NCI-H2171 (cell line): ENCODE data around the gene GPX4.

Source experiments
- DNase-seq: peaks from one replicate; lab custom pipeline; 2025; lab: John Stamatoyannopoulos, UW

Gene GPX4

DNA sequence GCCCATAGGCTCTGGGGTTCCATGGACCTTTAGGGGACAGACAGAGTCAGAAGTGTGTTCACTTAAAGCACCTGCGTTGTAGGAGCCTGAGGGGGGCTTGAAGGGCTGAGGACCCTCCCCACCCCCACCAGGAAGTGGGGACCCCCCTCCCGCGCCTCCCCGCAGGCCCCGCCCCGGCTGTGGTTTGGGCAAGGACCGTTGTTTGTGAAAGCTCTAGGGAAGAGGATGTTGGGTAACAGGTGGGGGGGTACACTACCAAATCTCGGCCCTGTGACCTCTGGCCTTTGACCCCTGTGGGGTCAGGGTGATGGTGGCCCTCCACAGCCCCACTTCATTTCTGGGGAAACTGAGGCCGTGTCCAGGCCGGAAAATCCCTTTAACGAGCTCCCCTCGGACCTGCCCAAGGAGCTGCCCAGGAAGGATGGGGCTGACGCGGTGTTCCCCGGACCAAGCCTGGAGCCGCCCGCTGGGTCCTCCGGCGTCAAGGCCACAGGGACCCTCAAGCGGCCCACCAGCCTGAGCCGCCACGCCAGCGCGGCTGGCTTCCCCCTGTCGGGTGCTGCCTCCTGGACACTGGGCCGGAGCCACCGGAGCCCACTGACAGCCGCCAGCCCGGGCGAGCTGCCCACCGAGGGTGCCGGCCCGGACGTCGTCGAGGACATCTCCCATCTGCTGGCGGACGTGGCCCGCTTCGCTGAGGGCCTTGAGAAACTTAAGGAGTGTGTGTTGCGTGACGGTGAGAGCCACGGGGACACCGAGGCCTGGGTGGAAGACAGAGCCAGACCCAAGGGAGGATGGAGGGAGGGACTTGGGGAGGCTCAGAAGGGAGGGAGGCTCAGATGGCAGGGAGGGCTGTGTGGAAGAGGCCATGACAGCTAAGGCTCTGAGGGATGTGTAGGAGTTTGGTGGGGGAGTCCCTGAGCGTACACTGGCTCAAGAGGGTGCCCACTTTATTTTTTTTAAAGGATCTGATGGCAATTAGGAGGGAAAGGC is 35.5 kb upstream of the GPX4 start:
- no peak for DNase-seq

DNA sequence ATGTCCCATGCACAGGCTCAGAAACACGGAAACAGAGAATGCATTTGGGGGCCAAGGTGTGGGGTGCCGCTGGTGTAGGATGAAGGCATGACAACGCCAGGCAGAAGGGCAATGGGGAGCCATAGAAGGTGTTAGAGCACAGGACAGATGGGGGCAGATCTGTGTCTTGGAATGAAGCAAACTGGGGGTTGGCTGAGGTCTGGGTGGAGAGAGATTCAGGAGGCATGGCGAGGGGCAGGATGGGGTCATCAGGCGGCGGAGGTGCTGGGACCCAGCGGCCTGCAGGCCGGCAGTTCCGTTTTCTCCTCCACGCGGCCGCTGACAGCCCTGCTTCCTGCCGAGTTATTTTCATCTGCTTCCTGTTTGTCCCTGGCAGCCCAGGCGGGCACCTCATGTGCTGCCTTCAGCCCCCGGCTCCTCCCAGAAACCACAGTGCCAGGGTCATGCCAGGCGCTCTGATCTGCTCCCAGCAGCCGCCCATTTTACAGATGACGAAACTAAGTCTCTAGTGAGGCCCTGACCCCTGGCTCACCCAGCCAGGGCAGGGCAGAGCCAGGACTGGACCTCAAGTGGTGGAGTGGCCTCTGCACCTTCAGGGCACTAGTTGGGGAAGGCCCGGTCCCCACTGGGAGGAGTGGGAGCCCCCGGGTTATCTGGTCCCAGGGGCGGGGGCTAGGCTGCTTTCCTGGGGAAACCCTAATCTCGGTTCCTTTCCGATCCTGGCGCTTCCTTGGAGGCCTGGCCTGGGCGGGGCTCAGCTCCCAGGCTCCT is 34.6 kb upstream of the GPX4 start:
- DNase-seq: no peak

DNA sequence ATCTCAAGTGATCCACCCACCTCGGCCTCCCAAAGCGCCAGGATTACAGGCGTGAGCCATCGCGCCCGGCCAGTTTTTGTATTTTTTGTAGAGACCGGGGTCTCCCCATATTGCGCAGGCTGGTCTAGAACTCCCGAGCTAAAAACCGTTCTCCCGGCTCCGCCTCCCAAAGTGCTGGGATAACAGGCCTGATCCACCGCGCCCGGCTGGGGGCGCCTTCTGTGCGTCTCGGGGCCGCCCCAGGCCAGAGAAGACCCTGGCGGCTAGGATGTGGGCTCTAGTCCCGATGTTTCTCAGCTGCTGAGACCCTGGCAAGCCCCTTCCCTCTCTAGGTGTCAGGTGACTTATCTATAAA is 33.2 kb upstream of the GPX4 start:
- no peak for DNase-seq

DNA sequence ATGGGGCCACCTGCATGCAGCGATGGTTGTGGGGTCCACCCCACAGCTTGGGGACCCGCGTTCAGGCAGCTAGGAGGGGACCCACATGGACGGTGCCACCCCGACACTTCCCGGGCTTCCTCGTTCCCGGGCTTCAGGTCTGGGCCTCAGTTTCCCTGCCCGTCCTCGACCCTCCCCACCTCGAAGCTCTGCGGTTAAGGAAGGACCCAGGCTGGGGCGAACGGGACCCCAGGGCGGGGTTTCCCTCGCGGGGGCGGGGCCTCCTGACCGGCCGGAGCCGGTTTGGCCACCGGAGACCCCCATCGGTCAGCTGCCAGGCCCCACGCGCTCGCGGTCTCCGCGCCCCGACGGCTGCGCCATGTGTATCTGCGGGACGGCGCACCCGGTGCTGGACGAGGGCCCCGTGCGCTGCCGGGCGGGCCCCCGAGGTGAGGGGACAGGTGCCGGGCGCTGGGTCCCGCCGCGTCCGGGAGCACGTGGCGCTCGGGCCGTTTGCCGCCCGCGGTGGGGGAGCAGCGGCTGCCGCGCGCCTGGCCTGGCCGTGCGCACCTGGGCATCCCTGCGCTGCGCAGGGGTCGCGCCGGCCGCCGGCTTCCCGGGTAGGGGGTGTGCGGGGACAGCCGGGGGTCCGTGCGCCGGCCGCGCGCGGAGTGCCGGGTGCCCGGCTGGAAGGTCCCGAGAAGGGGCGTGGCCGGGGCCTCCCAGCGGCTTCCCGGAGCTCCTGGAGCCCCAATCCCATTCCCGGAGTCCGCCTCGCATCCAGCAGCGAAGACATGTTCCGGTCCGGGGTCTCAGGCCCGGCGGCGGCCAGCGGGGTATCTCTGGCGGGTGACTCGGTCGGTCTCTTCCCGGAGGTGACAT is 32.6 kb upstream of the GPX4 start:
- DNase-seq: no peak

DNA sequence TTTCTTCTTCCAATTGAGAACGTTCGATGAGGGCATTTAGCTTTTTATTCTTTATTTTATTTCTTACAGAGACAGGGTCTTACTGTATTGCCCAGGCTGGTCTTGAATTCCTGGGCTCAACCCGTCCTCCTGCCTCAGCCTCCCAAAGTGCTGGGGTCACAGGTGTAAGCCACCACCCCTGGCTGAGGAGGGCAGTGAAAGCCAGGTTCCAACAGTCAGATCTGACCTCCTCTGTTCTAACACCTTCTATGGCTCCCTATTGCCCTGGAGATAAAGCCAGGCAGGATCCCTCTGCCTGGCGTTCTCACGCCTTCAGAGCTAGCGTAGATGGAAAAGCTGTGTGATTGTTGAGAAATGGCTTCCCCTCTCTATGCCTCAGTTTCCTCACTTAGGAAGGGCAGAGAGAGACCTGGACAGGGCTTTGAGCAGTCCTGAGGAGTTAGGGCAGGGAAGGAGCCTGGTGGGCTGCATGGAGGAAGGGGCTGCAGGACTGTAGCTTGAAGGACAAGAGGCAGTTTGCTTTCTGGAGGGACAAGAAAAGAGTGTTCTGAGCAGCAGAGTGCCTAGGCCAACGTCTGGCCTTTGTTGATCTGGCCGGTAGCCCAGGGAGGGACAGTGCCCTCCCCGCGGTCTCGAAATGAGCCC is 31.3 kb upstream of the GPX4 start:
- DNase-seq: no peak

DNA sequence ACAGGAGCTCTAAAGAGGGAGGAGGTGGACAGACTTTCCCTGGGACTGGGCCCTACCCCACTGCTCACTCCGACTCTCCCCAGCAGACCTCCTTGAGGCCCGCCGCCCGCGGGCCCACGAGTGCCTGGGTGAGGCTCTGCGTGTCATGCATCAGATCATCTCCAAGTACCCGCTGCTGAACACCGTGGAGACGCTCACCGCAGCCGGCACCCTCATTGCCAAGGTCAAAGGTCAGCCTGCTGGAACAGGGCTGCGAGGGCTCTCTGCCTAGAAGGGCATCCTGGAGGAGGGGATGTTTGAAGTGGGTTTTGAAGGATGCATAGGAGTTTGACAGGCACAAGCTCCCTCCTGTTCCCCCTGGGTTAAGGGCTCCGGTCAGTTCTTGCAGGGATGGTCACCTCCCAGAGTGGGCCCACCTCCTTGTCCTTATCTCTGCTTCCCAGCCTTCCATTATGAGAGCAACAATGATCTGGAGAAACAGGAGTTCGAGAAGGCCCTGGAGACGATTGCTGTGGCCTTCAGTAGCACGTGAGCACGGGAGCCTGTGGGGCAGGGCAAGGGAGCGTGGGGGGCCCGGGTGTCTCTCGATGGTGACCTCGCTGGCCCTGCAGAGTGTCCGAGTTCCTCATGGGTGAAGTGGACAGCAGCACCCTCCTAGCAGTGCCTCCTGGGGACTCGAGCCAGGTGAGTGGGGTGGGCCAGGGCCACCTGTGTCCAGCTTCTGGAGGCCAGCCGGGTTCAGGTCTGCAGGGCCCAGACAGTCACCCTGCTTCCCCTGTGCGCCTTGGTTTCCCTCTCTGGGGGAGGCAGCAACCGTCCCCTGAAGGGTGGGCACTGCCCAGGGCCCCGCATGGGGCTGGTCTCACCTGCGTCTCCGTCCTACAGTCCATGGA is 30.5 kb upstream of the GPX4 start:
- DNase-seq: no peak

DNA sequence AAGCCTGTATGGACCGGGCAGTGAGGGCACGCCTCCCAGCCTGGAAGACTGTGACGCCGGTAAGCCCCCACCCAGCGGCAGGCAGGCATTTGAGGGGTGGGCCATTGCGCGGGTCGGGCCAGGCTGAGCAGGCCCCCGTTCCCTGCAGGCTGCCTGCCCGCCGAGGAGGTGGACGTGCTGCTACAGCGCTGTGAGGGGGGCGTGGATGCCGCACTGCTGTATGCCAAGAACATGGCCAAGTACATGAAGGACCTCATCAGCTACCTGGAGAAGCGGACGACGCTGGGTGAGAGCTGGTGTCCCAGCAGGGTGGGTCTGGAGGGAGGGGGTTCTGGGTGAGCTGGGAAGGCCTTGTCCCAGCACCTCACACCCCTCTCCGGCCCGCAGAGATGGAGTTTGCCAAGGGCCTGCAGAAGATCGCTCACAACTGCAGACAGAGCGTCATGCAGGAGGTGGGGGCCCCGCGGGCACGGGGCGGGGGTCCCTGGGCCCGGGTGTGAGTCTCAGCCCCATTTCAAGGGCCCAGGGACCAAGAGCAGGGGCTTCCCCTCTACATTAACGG is 29.8 kb upstream of the GPX4 start:
- DNase-seq: no peak

DNA sequence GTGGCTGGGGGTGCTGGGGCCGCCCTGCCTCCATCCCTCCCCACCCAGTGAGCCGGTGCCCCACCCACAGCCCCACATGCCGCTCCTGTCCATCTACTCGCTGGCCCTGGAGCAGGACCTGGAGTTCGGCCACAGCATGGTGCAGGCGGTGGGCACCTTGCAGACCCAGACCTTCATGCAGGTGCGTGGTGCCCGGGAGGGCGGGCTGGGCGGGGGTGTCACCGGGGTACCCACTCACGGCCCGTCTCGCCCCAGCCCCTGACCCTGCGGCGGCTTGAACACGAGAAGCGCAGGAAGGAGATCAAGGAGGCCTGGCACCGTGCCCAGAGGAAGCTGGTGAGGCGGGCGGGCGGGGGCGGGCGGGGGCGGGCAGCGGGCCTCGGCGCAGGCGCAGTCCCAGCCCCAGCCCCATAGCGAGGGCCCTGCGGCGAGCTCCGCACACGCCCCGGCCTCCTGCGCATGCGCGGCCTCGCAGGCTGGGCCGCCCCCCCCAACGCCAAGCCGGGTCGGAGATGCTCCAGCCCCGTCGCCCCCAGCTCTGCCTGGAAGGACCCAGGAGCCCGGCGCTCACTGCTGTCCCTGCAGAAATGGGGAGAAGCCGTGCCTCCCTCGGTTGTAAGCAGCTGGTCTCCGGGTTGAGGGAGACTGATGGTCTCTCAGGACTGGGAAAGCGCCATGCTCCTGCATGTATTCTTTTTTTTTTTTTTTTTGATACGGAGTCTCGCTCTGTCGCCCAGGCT is 29.1 kb upstream of the GPX4 start:
- peak; percentile 92 for DNase-seq

DNA sequence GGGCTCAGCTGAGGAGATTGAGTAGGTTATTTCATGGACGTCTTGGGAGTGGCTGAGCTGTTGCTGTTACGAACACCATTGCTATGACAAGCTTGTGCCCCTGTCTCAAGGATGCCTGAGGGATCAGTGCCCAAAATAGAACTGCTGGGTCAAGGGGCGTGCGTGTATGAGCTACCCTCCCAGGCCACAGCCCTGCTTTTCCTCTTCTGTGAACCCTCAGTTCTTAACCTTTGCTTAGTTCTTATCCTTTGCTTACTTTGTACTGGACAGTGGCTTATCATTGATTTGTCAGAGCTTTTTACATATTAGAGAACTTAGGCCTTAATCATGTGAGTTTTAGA is 27.8 kb upstream of the GPX4 start:
- no peak for DNase-seq

DNA sequence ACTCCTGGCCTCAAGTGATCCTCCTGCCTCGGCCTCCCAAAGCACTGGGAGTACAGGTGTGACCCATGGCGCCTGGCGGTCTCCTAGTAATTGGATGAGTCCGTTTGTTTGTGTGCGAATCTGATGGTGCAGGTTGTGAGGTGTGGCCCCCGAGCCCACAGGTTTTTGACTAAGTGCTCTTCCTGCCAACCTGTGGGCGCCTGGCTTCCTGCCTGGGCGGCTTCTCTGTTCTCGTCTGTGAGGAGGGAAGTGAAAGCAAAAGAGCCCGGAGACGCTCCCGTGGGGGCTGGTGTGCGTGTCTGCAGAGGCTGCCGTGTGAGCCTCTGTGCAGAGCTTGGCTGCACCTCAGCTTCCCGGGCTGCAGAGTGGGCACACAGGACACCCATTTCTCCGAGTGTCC is 26.8 kb upstream of the GPX4 start:
- DNase-seq: no peak

DNA sequence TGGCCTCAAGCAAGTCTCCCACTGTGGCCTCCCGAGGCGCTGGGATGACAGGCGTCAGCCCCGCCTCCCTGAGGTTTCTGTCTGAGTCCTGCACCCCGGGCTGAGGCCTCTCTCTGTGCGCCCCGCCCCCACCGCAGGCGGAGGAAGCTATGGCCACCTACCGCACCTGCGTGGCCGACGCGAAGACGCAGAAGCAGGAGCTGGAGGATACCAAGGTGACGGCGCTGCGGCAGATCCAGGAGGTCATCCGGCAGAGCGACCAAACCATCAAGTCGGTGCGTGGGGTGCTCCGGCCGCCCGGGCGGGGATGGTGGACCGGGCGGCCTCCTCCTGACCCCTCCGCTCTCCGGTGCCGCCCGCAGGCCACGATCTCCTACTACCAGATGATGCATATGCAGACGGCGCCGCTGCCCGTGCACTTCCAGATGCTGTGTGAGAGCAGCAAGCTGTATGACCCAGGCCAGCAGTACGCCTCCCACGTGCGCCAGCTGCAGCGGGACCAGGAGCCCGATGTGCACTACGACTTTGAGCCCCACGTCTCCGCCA is 24.2 kb upstream of the GPX4 start:
- DNase-seq: no peak

DNA sequence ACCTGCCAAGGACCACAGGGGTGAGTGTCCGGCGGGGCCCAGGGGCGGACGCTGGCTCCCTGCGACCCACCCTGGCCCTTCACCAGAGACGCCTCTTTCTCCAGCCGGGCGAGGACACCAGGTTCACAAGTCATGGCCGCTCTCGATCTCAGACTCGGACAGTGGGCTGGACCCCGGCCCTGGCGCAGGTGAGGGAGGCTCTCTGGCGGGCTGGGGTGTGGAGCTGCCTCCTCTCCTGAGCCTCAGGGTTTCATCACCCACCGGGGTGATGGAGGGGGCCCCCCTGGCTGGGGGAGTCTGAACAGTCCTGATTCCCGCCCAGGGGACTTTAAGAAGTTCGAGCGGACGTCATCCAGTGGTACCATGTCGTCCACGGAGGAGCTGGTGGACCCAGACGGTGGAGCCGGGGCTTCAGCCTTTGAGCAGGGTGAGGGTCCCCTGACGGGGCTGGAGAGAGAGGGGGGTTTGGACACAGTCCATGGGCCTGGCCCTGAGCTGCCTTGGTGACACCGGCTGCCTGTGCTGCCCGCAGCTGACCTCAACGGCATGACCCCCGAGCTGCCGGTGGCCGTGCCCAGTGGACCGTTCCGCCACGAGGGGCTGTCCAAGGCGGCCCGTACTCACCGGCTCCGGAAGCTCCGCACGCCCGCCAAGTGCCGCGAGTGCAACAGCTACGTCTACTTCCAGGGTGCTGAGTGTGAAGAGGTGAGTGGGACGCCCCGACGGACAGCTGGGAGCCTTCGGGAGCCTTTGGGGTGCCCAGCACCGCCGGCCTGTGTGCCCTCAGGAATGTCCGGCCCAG is 23.2 kb upstream of the GPX4 start:
- DNase-seq: no peak

DNA sequence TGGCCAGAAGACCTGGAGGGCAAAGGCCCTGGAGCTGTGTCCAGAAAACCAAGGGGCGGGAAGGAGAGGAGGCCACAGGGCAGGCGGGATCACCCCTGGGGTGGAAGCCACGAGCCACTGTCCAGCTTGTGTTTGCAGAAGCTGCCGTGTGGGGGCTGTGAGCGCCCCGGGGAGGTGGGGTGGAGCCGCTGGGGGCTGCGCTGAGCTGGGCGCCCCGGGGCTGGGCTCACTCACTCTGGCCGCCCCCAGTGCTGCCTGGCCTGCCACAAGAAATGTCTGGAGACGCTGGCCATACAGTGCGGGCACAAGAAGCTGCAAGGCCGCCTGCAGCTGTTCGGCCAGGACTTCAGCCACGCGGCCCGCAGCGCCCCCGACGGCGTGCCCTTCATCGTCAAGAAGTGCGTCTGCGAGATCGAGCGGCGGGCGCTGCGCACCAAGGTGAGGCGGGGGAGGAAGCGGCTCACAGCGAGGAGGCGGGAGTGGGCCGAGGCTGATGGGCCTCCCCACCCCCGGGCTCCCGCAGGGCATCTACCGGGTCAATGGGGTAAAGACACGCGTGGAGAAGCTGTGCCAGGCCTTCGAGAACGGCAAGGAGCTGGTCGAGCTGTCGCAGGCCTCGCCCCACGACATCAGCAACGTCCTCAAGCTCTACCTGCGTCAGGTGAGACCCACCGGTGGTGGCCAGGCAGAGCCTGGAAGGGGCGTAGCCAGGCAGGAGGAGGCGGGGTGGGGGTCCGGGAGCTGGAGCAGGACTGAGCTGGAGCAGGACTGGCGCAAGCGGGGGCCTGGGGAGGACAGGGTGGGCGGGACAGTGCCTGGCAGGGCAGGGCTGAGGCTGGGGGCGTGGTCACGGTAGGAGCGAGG is 22.3 kb upstream of the GPX4 start:
- no peak for DNase-seq

DNA sequence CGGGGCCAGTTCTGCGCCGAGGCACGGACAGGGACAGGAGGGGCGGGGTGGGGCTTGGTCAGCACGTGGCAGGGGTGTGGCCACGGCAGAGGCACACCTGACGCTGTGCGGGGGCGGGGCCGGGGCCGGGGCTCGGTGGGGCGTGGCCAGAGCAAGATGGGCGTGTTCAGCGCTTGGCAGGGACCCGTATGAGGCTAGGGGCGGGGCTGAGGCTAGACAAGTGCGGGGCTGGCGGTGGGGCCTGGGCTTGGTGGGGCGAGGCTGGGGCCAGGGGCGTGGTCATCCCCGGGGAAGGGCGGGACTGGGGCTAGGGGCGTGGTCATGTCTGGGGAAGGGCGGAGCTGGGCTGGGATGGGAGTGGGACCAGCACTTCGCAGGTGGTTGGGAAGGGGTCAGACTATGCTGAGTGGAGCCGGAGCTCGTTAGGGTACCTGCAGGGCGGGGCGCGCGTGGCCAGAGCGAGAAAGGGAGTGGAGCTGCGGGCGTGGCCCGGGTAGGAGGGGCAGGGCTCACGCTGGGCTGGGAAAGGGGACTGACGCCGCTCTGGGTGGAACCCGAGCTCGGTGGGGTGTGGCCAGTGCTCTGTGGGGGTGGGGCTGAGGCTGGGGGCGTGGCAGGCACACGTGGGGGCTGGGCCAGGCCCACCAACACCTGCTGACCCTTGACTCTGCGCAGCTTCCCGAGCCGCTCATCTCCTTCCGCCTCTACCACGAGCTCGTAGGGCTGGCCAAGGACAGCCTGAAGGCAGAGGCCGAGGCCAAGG is 21.4 kb upstream of the GPX4 start:
- DNase-seq: peak; percentile 86

DNA sequence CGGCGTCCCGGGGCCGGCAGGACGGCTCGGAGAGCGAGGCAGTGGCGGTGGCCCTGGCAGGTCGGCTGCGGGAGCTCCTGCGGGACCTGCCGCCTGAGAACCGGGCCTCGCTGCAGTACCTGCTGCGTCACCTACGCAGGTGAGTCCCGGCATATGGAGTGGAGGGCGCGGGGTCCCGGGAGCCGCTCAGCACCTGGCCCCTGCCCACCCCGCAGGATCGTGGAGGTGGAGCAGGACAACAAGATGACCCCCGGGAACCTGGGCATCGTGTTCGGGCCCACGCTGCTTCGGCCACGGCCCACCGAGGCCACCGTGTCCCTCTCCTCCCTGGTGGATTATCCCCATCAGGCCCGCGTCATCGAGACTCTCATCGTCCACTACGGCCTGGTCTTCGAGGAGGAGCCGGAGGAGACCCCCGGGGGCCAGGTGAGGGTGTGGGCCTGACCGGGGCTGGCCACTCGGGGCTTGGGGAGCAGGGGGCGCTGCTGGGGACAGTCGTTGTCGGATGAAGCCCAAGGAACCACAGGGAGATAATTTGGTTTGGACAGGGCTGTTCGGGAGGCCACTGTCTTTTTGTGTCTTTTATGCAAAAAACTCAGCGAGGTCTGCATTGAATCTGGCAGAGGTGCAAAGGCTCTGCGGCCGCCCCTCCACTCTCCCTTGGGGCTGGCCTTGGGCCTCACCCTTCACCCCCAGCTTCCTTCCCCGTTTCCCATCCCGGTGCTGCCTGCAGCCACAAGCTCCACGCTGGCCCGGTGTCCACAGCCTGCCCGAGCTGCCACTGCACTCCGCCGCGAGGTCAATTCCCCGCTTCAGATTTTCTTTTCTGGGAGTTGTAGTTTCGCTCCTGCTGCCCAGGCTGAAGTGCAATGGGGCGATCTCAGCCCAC is 20.6 kb upstream of the GPX4 start:
- no peak for DNase-seq
